T-cell (primary cell): ENCODE data around the gene AAGAB. TPM values are rescaled to one million over a fixed set of nuclear protein-coding genes. Genes with fewer than 3 reads are reported as not detected.
A peak's percentile ranks its signal among the peaks of the same experiment; 100 is the strongest.

Experiments used
- ATAC-seq, 4 experiments: fragments of 200-7000 bp in 3 of 4; fragments of 150-1000 bp in 1 of 4; cut with Tn5 transposase; replicated peaks in 1 of 4; 1 replicate in 3 of 4; 2 replicates in 1 of 4; pipeline ENCODE4 v1.10.0; 2021; ENCODE audit warnings: moderate library complexity in 3 of 4, mild to moderate bottlenecking in 2 of 4, moderate number of reproducible peaks in 1 of 4
- CTCF ChIA-PET, 2 donors: fragments of 300-600 bp; sonication (Branson Sonifier 250); formaldehyde crosslinking; loops; one replicate each; lab custom pipeline; 2022; ENCODE audit warnings: antibody characterized with exemption in 2 of 2; lab: Charles Lee
- POLR2A ChIA-PET, 2 donors: fragments of 300-600 bp; sonication (Branson Sonifier 250); formaldehyde crosslinking; loops; one replicate each; lab custom pipeline; 2022; ENCODE audit warnings: antibody characterized with exemption in 2 of 2; lab: Charles Lee
- DNase-seq, 35 experiments: peaks; one replicate each; pipeline versions ENCODE4 v3.0.0 to v3.0.0-alpha.2; 2013 to 2023
- H3K27ac ChIP-seq: one replicate; pipeline ENCODE4 v1.5.1; 2013; ENCODE audit warnings: low read length
- H3K27me3 ChIP-seq, 2 experiments: replicated peaks in 1 of 2; 1 replicate in 1 of 2; 2 replicates in 1 of 2; pipeline versions ENCODE4 v1.6.1 to v1.7.0; 2013; ENCODE audit warnings: low read length in 1 of 2, mixed read lengths in 1 of 2; ENCODE audit not compliant: control insufficient read depth in 2 of 2, insufficient read depth in 2 of 2; ENCODE audit errors: extremely low read depth in 1 of 2
- H3K36me3 ChIP-seq, 2 donors: 1 replicate in 1 of 2; 2 replicates in 1 of 2; pipeline versions ENCODE4 v1.6.1 to v1.7.0; 2013; ENCODE audit warnings: low read length in 1 of 2; ENCODE audit not compliant: control insufficient read depth in 2 of 2, insufficient read depth in 1 of 2; ENCODE audit errors: extremely low read depth in 1 of 2
- H3K4me1 ChIP-seq, 2 experiments: 1 replicate in 1 of 2; 2 replicates in 1 of 2; pipeline versions ENCODE4 v1.6.1 to v1.7.0; 2013; ENCODE audit warnings: low read length in 2 of 2, mixed read lengths in 1 of 2; ENCODE audit not compliant: insufficient read depth in 2 of 2, control insufficient read depth in 1 of 2; ENCODE audit errors: extremely low read depth in 1 of 2
- H3K4me3 ChIP-seq, 2 donors: 1 replicate in 1 of 2; 2 replicates in 1 of 2; pipeline versions ENCODE4 v1.5.1 to v1.7.0; 2013; ENCODE audit warnings: mild to moderate bottlenecking in 2 of 2, low read length in 1 of 2, moderate library complexity in 1 of 2; ENCODE audit not compliant: control insufficient read depth in 1 of 2; ENCODE audit errors: extremely low read depth in 1 of 2
- H3K9me3 ChIP-seq: 2 replicates; pipeline ENCODE4 v1.7.0; 2013
- H3K27ac Mint-ChIP-seq, 2 donors: one replicate each; pipeline ENCODE4 v1.8.0; 2020 to 2021; ENCODE audit warnings: mild to moderate bottlenecking in 2 of 2, mixed read lengths in 2 of 2
- H3K27me3 Mint-ChIP-seq, 2 donors: one replicate each; pipeline ENCODE4 v1.8.0; 2021 to 2022; ENCODE audit warnings: mixed read lengths in 2 of 2
- H3K36me3 Mint-ChIP-seq: one replicate; pipeline ENCODE4 v1.8.0; 2021; ENCODE audit warnings: mixed read lengths
- H3K4me1 Mint-ChIP-seq, 3 donors: one replicate each; pipeline ENCODE4 v1.8.0; 2020 to 2022; ENCODE audit warnings: mixed read lengths in 3 of 3, mild to moderate bottlenecking in 1 of 3
- H3K4me3 Mint-ChIP-seq, 3 donors: one replicate each; pipeline ENCODE4 v1.8.0; 2020 to 2022; ENCODE audit warnings: mild to moderate bottlenecking in 3 of 3, mixed read lengths in 3 of 3, moderate library complexity in 3 of 3
- H3K9me3 Mint-ChIP-seq, 3 donors: one replicate each; pipeline ENCODE4 v1.8.0; 2020 to 2022; ENCODE audit warnings: mixed read lengths in 3 of 3
- WGBS: methylation state at CpG from one replicate; pipeline ENCODE4 v1.1.5; 2013; ENCODE audit warnings: missing lambda C conversion rate; ENCODE audit not compliant: insufficient coverage; 5-methylcytosine and 5-hydroxymethylcytosine counted together
- total RNA-seq, 35 experiments: library from RNA in 6 of 35; stranded (reverse) in 6 of 35; fragments of 120-200 nt in 1 of 35; gene quantifications; one replicate each; pipeline versions ENCODE4 v1.2.1 to v1.2.4 and lab custom pipeline; 2013 to 2026

AAGAB gene
- total RNA-seq, 5 donors from 2014 or later (not counting 1 experiment from before 2014, with no cell fraction given) = 21.9 to 28.4 (median 23.6) TPM

DNA sequence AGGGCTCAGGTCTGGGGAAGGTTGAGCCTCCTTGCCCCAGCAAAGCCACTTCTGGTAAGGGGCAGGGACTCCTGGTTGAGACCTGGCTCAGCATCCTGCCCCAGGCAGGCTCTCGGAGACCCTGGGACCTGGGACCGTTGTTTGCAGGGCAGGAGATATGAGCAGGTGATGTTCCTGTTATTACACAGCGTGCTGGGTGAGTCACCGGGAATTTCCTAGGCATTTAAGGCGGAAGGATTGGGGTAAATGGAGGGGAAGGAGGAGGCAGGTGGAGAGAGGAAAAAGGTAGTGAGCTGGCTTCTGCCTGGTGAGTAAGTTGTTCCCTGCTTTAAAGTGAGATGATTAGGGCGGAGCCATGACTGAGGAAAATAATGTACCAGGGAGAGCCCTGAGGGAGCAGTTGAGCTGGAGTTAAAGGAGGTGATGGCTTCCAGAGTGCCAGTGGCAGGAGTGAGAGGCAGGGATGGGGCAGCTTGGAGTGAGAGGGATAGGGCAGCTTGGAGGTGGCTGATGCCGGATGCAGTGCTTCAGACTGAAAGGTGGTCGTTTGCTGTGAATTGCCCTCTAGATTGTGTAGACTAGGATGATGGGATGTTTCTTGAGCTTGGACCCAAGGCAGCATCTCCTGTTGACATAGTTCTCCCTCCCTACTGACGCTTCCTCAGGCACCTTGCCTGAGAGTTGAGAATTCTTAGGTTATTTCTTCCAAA, 79.4 kb downstream of the AAGAB start:
- DNase-seq = no peak
- H3K4me3 ChIP-seq = no peak overlapping the region
- 51% methylated on average over 6 of the region's 9 CpGs for WGBS
- peaks cover 0 to 25% of the 10 kb centered on the region in 2 experiments for H3K4me1 ChIP-seq
- ATAC-seq = no peak
- Mint-ChIP-seq H3K36me3 (peaks cover 66% of the 10 kb centered on the region), H3K4me3 (no peak overlapping the region), H3K4me1 (peaks cover 38 to 52% (median 52%) of the 10 kb centered on the region in 3 donors), H3K27ac (peak overlapping the region; percentile 34 to 88), H3K27me3 (no peaks in the 10 kb centered on the region), H3K9me3 (no peaks in the 10 kb centered on the region)
- no peaks in the 10 kb centered on the region for H3K9me3 ChIP-seq
- POLR2A ChIA-PET = no interaction called here
- CTCF ChIA-PET = no interaction called here
- peak overlapping the region; percentile 23 for H3K27ac ChIP-seq
- no peaks in the 10 kb centered on the region for H3K27me3 ChIP-seq
- H3K36me3 ChIP-seq = peaks cover 26 to 72% of the 10 kb centered on the region in 2 donors

DNA sequence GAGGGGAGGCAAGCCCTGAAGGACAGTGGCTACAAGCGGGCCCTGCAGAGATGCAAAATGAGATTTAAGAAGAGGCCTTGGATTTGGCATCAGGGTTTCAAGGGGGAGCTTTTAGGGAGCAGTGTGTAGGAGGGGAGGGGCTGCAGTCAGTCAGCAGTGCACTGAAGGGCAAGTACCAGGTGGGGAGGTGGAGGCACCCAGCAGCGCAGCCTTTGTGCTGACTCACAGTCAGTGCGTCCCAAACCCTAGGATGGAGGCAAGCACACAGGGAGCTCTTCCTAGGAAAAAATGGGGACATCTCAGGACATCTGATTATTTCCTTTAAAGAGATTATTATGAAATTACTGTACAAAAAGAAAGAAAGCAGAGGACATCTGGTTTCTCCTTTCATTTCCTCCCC, 80.0 kb downstream of the AAGAB start:
- no peak overlapping the region for H3K4me3 Mint-ChIP-seq

DNA sequence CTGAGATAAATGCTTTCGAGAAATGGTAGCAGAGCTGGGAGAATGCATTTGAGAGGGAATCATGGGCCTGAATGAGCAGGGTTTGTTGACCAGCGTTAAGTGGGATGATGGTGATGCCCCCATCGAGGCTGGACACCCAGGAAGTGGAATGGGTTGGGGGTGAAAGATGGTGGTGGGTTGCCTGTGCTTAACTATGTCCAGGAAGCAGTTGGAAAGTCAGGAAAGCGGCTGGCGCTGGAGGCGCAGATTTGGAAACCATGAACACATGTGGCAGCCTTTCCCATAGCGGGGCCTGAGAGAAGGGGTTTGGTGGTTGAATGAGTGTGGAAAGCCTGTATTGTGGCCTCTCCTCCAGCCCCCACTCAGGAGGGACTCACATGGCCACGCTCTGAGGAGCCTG, 80.7 kb downstream of the AAGAB start:
- H3K4me1 ChIP-seq = peaks cover 0 to 25% of the 10 kb centered on the region in 2 experiments
- ChIA-PET POLR2A (no interaction called here), CTCF (no interaction called here)
- ATAC-seq (no peak), DNase-seq (no peak)
- no peak overlapping the region for H3K27ac ChIP-seq
- no peak overlapping the region for H3K4me3 ChIP-seq
- H3K36me3 ChIP-seq = peaks cover 24 to 82% of the 10 kb centered on the region in 2 donors
- peaks cover 62% of the 10 kb centered on the region for H3K36me3 Mint-ChIP-seq
- peak overlapping the region; percentile 29 to 72 for H3K27ac Mint-ChIP-seq
- WGBS = 92% methylated on average over 3 of the region's 8 CpGs
- H3K4me1 Mint-ChIP-seq = peaks cover 44 to 51% (median 46%) of the 10 kb centered on the region in 3 donors
- no peak overlapping the region for H3K4me3 Mint-ChIP-seq
- H3K9me3 Mint-ChIP-seq = no peaks in the 10 kb centered on the region
- no peaks in the 10 kb centered on the region for H3K27me3 ChIP-seq
- H3K27me3 Mint-ChIP-seq = no peaks in the 10 kb centered on the region
- no peaks in the 10 kb centered on the region for H3K9me3 ChIP-seq

More for the DNA sequence above, 80.0 kb downstream of the AAGAB start:
- DNase-seq (no peak), ATAC-seq (no peak)
- Mint-ChIP-seq H3K27me3 (no peaks in the 10 kb centered on the region), H3K4me1 (peaks cover 42 to 50% (median 47%) of the 10 kb centered on the region in 3 donors), H3K27ac (peak overlapping the region; percentile 34 to 88), H3K9me3 (no peaks in the 10 kb centered on the region), H3K36me3 (peaks cover 65% of the 10 kb centered on the region)
- WGBS = 92% methylated on average over 2 of the region's 3 CpGs
- Histone ChIP-seq H3K4me3 (no peak overlapping the region), H3K27ac (no peak overlapping the region), H3K27me3 (no peaks in the 10 kb centered on the region), H3K9me3 (no peaks in the 10 kb centered on the region), H3K36me3 (peaks cover 26 to 76% of the 10 kb centered on the region in 2 donors), H3K4me1 (peaks cover 0 to 25% of the 10 kb centered on the region in 2 experiments)
- ChIA-PET POLR2A (no interaction called here), CTCF (no interaction called here)

DNA sequence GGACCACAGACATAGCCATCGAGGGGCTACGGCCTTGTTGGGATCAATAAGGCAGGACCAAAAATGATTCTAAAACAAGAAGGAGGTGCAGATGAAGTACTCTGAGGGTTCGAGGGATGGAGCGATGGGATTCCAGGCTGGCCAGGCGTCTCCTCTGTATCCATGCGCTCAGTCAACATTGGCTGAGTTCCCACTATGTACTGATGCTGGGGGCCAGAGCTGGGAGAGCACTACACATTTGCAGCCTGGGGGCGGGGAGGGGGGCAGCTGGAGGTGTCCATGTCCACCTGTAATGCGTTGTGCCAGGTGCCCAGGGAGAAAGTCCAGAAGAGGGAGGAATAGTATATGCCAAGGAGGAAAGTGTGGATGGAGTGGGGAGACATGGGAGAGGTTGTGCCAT, 81.5 kb downstream of the AAGAB start:
- H3K4me1 Mint-ChIP-seq = peaks cover 44 to 55% (median 52%) of the 10 kb centered on the region in 3 donors

DNA sequence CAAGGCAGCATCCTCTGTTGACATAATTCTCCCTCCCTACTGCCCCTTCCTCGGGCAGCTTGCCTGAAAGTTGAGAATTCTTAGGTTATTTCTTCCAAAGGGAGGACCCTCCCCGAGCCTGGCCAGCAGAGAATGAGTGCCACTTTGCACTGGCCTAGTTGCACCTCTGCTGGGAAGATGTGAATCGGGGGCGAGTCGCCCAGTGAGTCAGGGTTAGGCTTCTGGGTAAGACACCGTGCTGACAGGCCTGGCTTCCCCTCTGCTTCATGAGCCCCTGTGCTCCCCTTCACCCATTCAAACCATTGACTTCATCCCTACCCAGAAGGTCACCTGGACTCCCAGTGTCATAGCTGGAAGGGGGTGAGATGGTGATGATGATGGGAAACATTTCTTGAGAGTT, 82.3 kb downstream of the AAGAB start:
- no peak for ATAC-seq
- ChIA-PET POLR2A (no interaction called here), CTCF (no interaction called here)
- no CpG with 5 or more reads among the region's 6 CpGs for WGBS
- Mint-ChIP-seq H3K27me3 (no peaks in the 10 kb centered on the region), H3K4me3 (no peak overlapping the region), H3K36me3 (peaks cover 73% of the 10 kb centered on the region), H3K9me3 (no peaks in the 10 kb centered on the region), H3K4me1 (peaks cover 44 to 55% (median 52%) of the 10 kb centered on the region in 3 donors), H3K27ac (peak overlapping the region in 1 of 2 donors; percentile 6)
- Histone ChIP-seq H3K9me3 (no peaks in the 10 kb centered on the region), H3K27me3 (no peaks in the 10 kb centered on the region), H3K36me3 (peaks cover 21 to 87% of the 10 kb centered on the region in 2 donors), H3K27ac (no peak overlapping the region), H3K4me1 (peaks cover 0 to 25% of the 10 kb centered on the region in 2 experiments), H3K4me3 (no peak overlapping the region)
- DNase-seq = no peak

More for the DNA sequence above, 81.5 kb downstream of the AAGAB start:
- DNase-seq (no peak), ATAC-seq (no peak)
- H3K4me3 ChIP-seq = no peak overlapping the region
- ChIA-PET POLR2A (no interaction called here), CTCF (no interaction called here)
- Mint-ChIP-seq H3K9me3 (no peaks in the 10 kb centered on the region), H3K4me3 (no peak overlapping the region), H3K27me3 (no peaks in the 10 kb centered on the region), H3K27ac (peak overlapping the region; percentile 66 to 72), H3K36me3 (peaks cover 67% of the 10 kb centered on the region)
- no peaks in the 10 kb centered on the region for H3K27me3 ChIP-seq
- no peak overlapping the region for H3K27ac ChIP-seq
- peaks cover 24 to 82% of the 10 kb centered on the region in 2 donors for H3K36me3 ChIP-seq
- peaks cover 0 to 25% of the 10 kb centered on the region in 2 experiments for H3K4me1 ChIP-seq
- 89% methylated on average over 8 of the region's 8 CpGs for WGBS
- H3K9me3 ChIP-seq = no peaks in the 10 kb centered on the region

DNA sequence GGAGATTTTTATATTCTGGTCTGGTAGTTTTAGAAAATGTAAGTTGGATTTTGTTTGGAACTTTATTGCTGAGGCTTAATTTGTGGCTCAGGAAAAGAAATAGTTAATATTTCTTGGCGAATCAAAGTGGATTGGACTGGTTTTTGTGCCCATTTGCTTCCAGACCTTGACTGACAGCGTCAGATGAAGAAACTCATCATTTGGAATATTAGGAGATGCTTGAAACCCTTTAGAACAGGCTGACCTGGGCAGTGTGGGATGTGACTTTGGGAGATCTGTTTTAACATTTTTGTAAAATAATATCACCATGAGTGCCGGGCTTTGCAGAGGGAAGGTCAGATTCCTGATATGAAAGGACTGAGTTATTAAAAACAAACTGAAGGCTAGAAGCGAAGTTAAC, 83.0 kb downstream of the AAGAB start:
- CTCF ChIA-PET = no interaction called here
- Mint-ChIP-seq H3K4me3 (no peak overlapping the region), H3K27me3 (no peaks in the 10 kb centered on the region), H3K9me3 (no peaks in the 10 kb centered on the region), H3K27ac (no peak overlapping the region), H3K36me3 (peaks cover 73% of the 10 kb centered on the region), H3K4me1 (peaks cover 42 to 51% (median 50%) of the 10 kb centered on the region in 3 donors)
- DNase-seq = no peak
- Histone ChIP-seq H3K27me3 (no peaks in the 10 kb centered on the region), H3K4me1 (peaks cover 0 to 25% of the 10 kb centered on the region in 2 experiments), H3K27ac (no peak overlapping the region), H3K4me3 (no peak overlapping the region), H3K36me3 (peaks cover 22 to 89% of the 10 kb centered on the region in 2 donors), H3K9me3 (no peaks in the 10 kb centered on the region)
- POLR2A ChIA-PET = no interaction called here
- WGBS = 100% methylated on average over 1 of the region's 4 CpGs
- no peak for ATAC-seq
